Measurements from ENCODE around the gene TMEM185B.

DNA sequence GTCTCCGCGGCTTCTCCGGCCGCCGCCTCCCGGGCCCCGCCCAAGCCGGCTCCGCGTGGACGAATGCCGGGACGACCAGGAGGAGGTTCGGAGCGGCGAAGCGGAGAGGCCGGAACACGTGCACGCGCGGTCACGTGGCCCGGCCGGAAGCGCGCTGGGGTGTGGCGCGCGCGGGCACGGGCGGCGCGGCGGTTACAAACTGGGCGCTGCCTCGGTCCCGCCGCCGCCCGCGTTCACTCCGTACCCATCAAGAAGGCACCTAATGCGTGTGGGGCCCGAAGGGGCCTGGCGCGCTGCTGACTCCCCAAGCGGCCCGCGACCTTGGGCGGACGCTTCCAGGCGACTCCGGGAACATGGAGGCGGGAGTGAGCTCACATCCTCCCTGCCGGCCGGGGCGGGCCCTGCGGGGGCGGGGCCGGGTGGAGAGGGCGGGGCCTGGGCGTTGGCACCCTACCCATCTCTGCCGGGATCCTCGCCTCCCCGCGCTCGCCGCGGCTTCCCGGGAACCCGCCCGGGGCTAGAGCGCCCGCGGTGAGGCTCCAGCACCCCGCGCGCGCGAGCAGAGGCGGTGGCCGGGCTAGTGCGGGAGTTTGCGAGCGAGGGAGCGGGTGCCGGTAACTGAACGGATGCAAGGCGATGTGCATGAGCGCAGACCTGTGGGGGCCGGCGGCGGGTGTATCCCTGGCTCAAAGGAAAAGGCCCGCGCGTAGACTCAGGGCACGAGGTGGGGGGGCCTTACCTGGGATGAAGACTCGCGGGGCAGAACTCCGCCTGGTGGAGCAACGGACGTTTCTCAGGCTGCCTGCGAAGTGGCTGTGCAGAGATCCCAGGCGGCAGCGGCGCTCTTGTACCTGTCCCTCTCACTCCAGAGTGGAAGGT is at the start of gene TMEM185B:
- TF ChIP-seq CTCF (conservative IDR thresholded peaks at IDR 0.05 in 1 of 2, IDR thresholded peaks at IDR 0.05 in 1 of 2; ENCODE audit: low read depth in 1 of 2, low read length in 2 of 2) (peak in 1 of 2 donors; percentile 28), EZH2 (IDR thresholded peaks at IDR 0.05; ENCODE audit: low read length, missing control alignments) (no peak)

All from fibroblast of lung (primary cell).